H1 (cell line): ENCODE results near the gene B3GALT6. TPM values are rescaled to one million over a fixed set of nuclear protein-coding genes. Genes with fewer than 3 reads are reported as not detected.

Experiments
- BCL11A ChIP-seq, 2 experiments: IDR thresholded peaks; one replicate each; pipeline ENCODE4 v1.6.1; 2011; ENCODE audit warnings: low read depth in 2 of 2, low read length in 2 of 2, mild to moderate bottlenecking in 2 of 2
- PHF8 ChIP-seq: fragments of 200-600 bp; sonication (generic); conservative IDR thresholded peaks from 2 replicates; pipeline ENCODE4 v1.7.1; 2012; ENCODE audit warnings: low read depth, mild to moderate bottlenecking, inconsistent platforms, low read length, moderate library complexity
- polyA plus RNA-seq, 7 experiments: library from polyadenylated mRNA; depleted of rRNA in 3 of 7; stranded (reverse) in 5 of 7; unstranded in 2 of 7; fragments of >200 nt in 5 of 7; fragments of 200-250 nt in 2 of 7; gene quantifications; 1 replicate in 5 of 7; 2 replicates in 1 of 7; 4 replicates in 1 of 7; pipeline versions ENCODE4 v1.2.1 to v1.2.3, GENCODE V29; 2011 to 2013; ENCODE audit warnings: missing spikeins in 2 of 7, mixed read lengths in 2 of 7
- total RNA-seq: library from RNA; stranded (reverse); fragmentation: NEBNext Ultra II Directional; extraction: Animal tissue kit (Norgen Biotek cat#: 25700); gene quantifications from 2 replicates; pipeline ENCODE4 v1.2.1, GENCODE V29; 2021

B3GALT6 gene
- total and polyA plus RNA-seq, 2 of the 8 experiments (the other 6 are each of a cell fraction or from before 2014, with no cell fraction given), result 18.4 to 20.4 TPM

GRCh38 chr1:1191734-1192133 is 40.3 kb upstream of the B3GALT6 start (continued):
- no peak for TF ChIP-seq PHF8
- no peak for TF ChIP-seq BCL11A (IDR thresholded peaks at IDR 0.05; ENCODE audit: low read depth in 2 of 2, low read length in 2 of 2)
- TF ChIP-seq, all 59 proteins: peak for 0
